Measurements from ENCODE around the gene CALB2.
A peak's percentile ranks its signal among the peaks of the same experiment; 100 is the strongest.

The CALB2 gene

DNA sequence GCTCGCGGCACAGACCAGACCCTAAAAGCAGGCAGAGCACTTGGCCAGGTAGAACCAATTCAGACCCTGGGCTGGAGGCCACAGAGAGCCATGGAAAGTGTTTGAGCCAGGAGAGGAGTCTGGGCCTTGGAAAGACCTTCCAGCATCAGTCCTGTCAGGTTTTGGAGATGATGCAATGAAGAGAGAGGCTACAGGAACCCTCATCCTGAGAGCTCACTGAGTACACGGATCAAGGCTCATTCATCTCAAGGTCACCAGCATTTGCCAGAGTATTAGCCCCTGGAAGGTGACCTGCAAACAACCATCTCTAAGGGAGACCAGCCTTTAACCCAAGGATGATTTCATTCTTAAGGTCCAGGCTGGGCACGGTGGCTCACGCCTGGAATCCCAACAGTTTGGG, 55.5 kb downstream of the CALB2 start:
- in situ Hi-C loops (cut with HindIII; ENCODE audit: low sequenced_read_pairs) = no loop called here
- TF ChIP-seq, protein P1, sequence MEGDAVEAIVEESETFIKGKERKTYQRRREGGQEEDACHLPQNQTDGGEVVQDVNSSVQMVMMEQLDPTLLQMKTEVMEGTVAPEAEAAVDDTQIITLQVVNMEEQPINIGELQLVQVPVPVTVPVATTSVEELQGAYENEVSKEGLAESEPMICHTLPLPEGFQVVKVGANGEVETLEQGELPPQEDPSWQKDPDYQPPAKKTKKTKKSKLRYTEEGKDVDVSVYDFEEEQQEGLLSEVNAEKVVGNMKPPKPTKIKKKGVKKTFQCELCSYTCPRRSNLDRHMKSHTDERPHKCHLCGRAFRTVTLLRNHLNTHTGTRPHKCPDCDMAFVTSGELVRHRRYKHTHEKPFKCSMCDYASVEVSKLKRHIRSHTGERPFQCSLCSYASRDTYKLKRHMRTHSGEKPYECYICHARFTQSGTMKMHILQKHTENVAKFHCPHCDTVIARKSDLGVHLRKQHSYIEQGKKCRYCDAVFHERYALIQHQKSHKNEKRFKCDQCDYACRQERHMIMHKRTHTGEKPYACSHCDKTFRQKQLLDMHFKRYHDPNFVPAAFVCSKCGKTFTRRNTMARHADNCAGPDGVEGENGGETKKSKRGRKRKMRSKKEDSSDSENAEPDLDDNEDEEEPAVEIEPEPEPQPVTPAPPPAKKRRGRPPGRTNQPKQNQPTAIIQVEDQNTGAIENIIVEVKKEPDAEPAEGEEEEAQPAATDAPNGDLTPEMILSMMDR (IDR thresholded peaks at IDR 0.05; ENCODE audit: low read depth, low read length) = no peak
- no peak for DNase-seq (ENCODE audit: low read depth, low spot score)
- H3K4me3 ChIP-seq (ENCODE audit: low read depth, low read length) = no peak overlapping the region

GRCh38 chr16:71421911-71422310, 63.4 kb downstream of the CALB2 start:
- no peak for DNase-seq (ENCODE audit: low read depth, low spot score)
- no peak overlapping the region for H3K4me3 ChIP-seq (ENCODE audit: low read depth, low read length)
- in situ Hi-C loops (cut with HindIII; ENCODE audit: low sequenced_read_pairs) = no loop called here
- TF ChIP-seq, protein P1 (IDR thresholded peaks at IDR 0.05; ENCODE audit: low read depth, low read length) = peak; percentile 29

DNA sequence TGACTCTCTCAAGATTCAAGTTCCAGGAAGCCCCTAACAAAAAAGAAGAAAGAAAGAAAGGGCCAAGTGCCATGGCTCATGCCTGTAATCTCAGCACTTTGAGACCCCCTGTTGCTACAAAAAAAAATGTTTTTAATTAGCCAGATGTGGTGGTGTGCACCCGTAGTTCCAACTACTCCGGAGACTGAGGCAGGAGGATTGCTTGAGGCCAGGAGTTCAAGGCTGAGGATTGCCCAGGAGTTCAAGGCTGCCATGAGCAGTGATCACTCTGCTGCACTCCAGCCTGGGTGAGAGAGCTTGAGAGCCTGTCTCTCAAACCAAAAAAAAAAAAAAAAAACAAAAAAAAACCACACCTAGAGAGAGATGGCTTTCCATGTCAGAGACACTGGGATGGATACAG, 64.5 kb downstream of the CALB2 start:
- DNase-seq (ENCODE audit: low read depth, low spot score) = no peak
- in situ Hi-C loops (cut with HindIII; ENCODE audit: low sequenced_read_pairs) = no loop called here
- TF ChIP-seq, protein P1 (IDR thresholded peaks at IDR 0.05; ENCODE audit: low read depth, low read length) = no peak
- no peak overlapping the region for H3K4me3 ChIP-seq (ENCODE audit: low read depth, low read length)

DNA sequence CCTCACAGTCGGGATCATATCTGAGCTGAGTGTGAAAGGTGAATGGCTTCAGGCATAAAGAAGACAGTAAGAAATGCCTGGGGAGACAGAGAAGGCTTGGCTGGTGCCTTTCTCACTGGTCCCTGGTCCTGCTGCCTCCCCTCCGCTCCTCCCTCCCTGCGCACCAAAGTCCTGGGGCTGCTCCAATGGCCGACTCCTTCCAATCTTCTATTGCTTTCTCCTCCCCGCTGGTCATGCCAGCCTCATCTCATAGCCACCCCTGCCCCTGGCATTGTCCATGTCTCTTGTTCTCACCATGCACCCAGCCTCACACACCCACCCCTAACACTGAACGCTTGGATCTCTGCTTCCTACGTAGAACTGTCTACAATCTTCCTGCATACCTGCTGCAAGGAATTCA, 65.3 kb downstream of the CALB2 start:
- DNase-seq (ENCODE audit: low read depth, low spot score) = no peak
- in situ Hi-C loops (cut with HindIII; ENCODE audit: low sequenced_read_pairs) = no loop called here
- TF ChIP-seq, protein P1 (IDR thresholded peaks at IDR 0.05; ENCODE audit: low read depth, low read length) = no peak
- no peak overlapping the region for H3K4me3 ChIP-seq (ENCODE audit: low read depth, low read length)

- no peak overlapping the region for H3K4me3 ChIP-seq (ENCODE audit: low read depth, low read length)
- TF ChIP-seq, protein P1 (IDR thresholded peaks at IDR 0.05; ENCODE audit: low read depth, low read length) = no peak
- DNase-seq (ENCODE audit: low read depth, low spot score) = no peak
- in situ Hi-C loops (cut with HindIII; ENCODE audit: low sequenced_read_pairs) = no loop called here
Observed at GRCh38 chr16:71424626-71425025, 66.1 kb downstream of the CALB2 start.

GRCh38 chr16:71425746-71426068, 67.2 kb downstream of the CALB2 start:
- no peak for DNase-seq (ENCODE audit: low read depth, low spot score)
- TF ChIP-seq, protein P1 (IDR thresholded peaks at IDR 0.05; ENCODE audit: low read depth, low read length) = no peak
- peak overlapping the region; percentile 41 for H3K4me3 ChIP-seq (ENCODE audit: low read depth, low read length)
- in situ Hi-C loops (cut with HindIII; ENCODE audit: low sequenced_read_pairs) = no loop called here
